Left cardiac atrium (tissue), 4 donors: ENCODE data around the gene FOLR1. TPM values are rescaled to one million over a fixed set of nuclear protein-coding genes. Genes with fewer than 3 reads are reported as not detected.

ENCODE experiments used
- ATAC-seq, 2 donors: fragments of 200-7000 bp; cut with Tn5 transposase; one replicate each; pipeline ENCODE4 v1.9.1; 2020; ENCODE audit warnings: mild to moderate bottlenecking in 2 of 2, moderate library complexity in 2 of 2
- DNase-seq: peaks from one replicate; pipeline ENCODE4 v3.0.0-alpha.2; 2020
- intact Hi-C, 2 donors: fragments of 100-400 bp; cut with DNase I; formaldehyde crosslinking; loops; one replicate each; pipeline versions ENCODE4 v1.14.1 to v1.15.1; 2022 to 2023
- total RNA-seq, 2 donors: library from RNA; stranded (reverse); fragmentation: NEBNext Ultra II Directional; extraction: Animal tissue kit (Norgen Biotek cat#: 25700); gene quantifications; one replicate each; pipeline ENCODE4 v1.2.1, GENCODE V29; 2021
- donor health status: DM: no; HTN: yes; CAD: no.
- donor health status: DM: no; HTN: yes; CAD: no; lungs with severe emphysema.
- donor health status: DM: yes; HTN: yes; CAD: no.
- donor health status: Dilated cardiomyopathy.

The FOLR1 gene
- total RNA-seq, 2 donors from 2014 or later: not detected

- intact Hi-C loops: loop anchor here in 1 of 2 donors (10.0 kb wide), 1 partner anchor 193 kb away; no protein-coding TSS in a partner anchor
- DNase-seq: peak; percentile 69
- ATAC-seq: peak; percentile 34 to 59
Measured at GRCh38 chr11:72231396-72232259, 39.7 kb downstream of the FOLR1 start.

GRCh38 chr11:72232260-72233055 is 40.5 kb downstream of the FOLR1 start:
- DNase-seq (no peak), ATAC-seq (no peak)
- intact Hi-C loops: loop anchor here in 1 of 2 donors (10.0 kb wide), 1 partner anchor 192 kb away; no protein-coding TSS in a partner anchor

- DNase-seq (no peak), ATAC-seq (no peak)
- intact Hi-C loops: loop anchor here in 1 of 2 donors (10.0 kb wide), 1 partner anchor 192 kb away; no protein-coding TSS in a partner anchor
Measured at GRCh38 chr11:72233056-72233772, 41.3 kb downstream of the FOLR1 start.

- no peak for DNase-seq
- no peak for ATAC-seq
- intact Hi-C loops: loop anchor here in 1 of 2 donors (10.0 kb wide), 1 partner anchor 191 kb away; no protein-coding TSS in a partner anchor
Measured at GRCh38 chr11:72233773-72234513, 42.0 kb downstream of the FOLR1 start.

GRCh38 chr11:72234514-72234830 is 42.5 kb downstream of the FOLR1 start:
- ATAC-seq: no peak
- intact Hi-C loops: loop anchor here in 1 of 2 donors (10.0 kb wide), 1 partner anchor 190 kb away; no protein-coding TSS in a partner anchor

GRCh38 chr11:72234920-72235319 is 43.0 kb downstream of the FOLR1 start:
- intact Hi-C loops: loop anchor here in 1 of 2 donors (10.0 kb wide), 1 partner anchor 190 kb away; no protein-coding TSS in a partner anchor
- ATAC-seq: no peak
- no peak for DNase-seq

More at GRCh38 chr11:72234514-72234830, 42.5 kb downstream of the FOLR1 start:
- no peak for DNase-seq

GRCh38 chr11:72235351-72236057 is 43.6 kb downstream of the FOLR1 start:
- ATAC-seq (no peak), DNase-seq (no peak)
- intact Hi-C loops: loop anchor here in 1 of 2 donors (10.0 kb wide), 1 partner anchor 189 kb away; no protein-coding TSS in a partner anchor

GRCh38 chr11:72236083-72236697 is 44.2 kb downstream of the FOLR1 start:
- ATAC-seq (no peak), DNase-seq (no peak)
- intact Hi-C loops: loop anchor here in 1 of 2 donors (10.0 kb wide), 1 partner anchor 189 kb away; no protein-coding TSS in a partner anchor

- DNase-seq (no peak), ATAC-seq (no peak)
- intact Hi-C loops: loop anchor here in 1 of 2 donors (10.0 kb wide), 1 partner anchor 188 kb away; no protein-coding TSS in a partner anchor
Measured at GRCh38 chr11:72236774-72237111, 44.8 kb downstream of the FOLR1 start.

GRCh38 chr11:72237112-72237931 is 45.4 kb downstream of the FOLR1 start:
- ATAC-seq (no peak), DNase-seq (no peak)
- intact Hi-C loops: loop anchor here in 1 of 2 donors (10.0 kb wide), 1 partner anchor 187 kb away; no protein-coding TSS in a partner anchor

GRCh38 chr11:72238040-72238450 is 46.1 kb downstream of the FOLR1 start:
- ATAC-seq (peak; percentile 29 to 44), DNase-seq (no peak)
- intact Hi-C loops: loop anchor here in 1 of 2 donors (10.0 kb wide), 1 partner anchor 187 kb away; no protein-coding TSS in a partner anchor

- ATAC-seq: peak in 1 of 2 donors; percentile 0
- intact Hi-C loops: loop anchor here in 1 of 2 donors (10.0 kb wide), 1 partner anchor 186 kb away; no protein-coding TSS in a partner anchor
- no peak for DNase-seq
Measured at GRCh38 chr11:72238492-72239312, 46.8 kb downstream of the FOLR1 start.

- ATAC-seq (peak; percentile 47 to 56), DNase-seq (peak; percentile 80)
- intact Hi-C loops: loop anchor here in 1 of 2 donors (10.0 kb wide), 1 partner anchor 185 kb away; no protein-coding TSS in a partner anchor
Measured at GRCh38 chr11:72239313-72239848, 47.4 kb downstream of the FOLR1 start.

- intact Hi-C loops: loop anchor here in 1 of 2 donors (10.0 kb wide), 1 partner anchor 185 kb away; no protein-coding TSS in a partner anchor
- ATAC-seq (peak; percentile 63 to 71), DNase-seq (peak; percentile 73)
Measured at GRCh38 chr11:72239849-72240460, 48.0 kb downstream of the FOLR1 start.
